ENCODE results near the gene PIP5KL1.

GRCh38 chr9:127885508-127886281, 44.9 kb downstream of the PIP5KL1 start:
- TF ChIP-seq CTCF (IDR thresholded peaks at IDR 0.05) (no peak), POLR2A (IDR thresholded peaks at IDR 0.05) (no peak)
